DLD1 (cell line): Measurements from ENCODE around the gene QTRT2.

Experiments
- in situ Hi-C: cut with HindIII; loops from 2 replicates; pipeline ENCODE4 v1.10.0; 2017; ENCODE audit warnings: low sequenced_read_pairs

The QTRT2 gene

GRCh38 chr3:114120211-114120610 lies 63.7 kb downstream of the QTRT2 start:
- in situ Hi-C loops = no loop called here

DNA sequence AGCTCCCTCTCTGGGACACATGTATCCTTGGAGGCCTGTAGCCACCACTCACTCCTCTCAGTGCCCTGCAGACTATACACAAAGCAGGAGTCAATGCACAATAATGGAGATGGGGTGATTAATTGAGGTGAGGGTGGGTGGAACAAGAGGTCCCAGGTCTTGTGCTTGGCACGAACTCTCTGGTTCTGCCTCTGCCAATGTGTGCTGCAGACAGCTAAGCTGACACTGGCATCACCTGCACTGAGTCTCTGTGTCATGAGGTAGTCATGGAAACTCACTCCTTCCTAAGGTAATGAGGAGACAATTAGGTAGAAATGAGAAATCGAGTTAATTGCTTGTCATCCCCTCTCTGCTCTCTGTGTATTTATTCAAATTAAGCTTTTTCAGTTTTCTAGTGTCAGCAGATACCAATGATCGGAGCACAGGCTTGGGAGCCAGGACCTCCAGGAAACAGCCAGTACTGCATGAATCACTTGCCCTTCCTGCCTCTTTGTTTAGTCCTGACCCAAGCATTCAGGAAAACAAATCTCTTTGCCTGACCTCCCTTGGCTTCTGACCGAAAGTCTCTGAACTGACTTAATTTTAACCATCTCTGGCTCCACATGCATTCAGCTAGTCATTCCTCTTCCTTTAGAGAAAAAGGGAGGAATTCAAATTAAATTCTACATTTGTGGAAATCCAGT lies 65.6 kb downstream of the QTRT2 start:
- in situ Hi-C loops = no loop called here

- in situ Hi-C loops = no loop called here
Observed at GRCh38 chr3:114126461-114126860, 69.9 kb downstream of the QTRT2 start.

- in situ Hi-C loops = no loop called here
Observed at GRCh38 chr3:114127517-114127916, 71.0 kb downstream of the QTRT2 start.

DNA sequence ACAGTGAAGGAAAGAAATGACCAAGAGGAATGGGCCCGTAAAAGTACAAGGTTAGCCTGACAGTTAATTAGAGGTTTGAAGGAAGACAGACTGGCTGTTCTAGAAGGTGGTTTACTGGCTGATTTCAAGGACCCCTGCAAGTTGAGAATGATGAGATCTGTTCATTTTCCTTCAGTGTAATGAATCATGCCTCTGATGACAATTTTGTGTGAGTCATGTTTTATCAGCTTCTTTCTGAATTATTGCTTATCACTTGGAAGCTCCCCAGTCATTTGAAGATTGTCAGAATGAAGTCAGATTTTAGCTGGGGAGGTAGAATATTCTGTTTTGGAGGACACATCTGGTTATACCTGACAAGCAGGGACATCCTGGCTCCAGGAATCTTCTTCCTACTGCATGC lies 71.7 kb downstream of the QTRT2 start:
- in situ Hi-C loops = no loop called here

DNA sequence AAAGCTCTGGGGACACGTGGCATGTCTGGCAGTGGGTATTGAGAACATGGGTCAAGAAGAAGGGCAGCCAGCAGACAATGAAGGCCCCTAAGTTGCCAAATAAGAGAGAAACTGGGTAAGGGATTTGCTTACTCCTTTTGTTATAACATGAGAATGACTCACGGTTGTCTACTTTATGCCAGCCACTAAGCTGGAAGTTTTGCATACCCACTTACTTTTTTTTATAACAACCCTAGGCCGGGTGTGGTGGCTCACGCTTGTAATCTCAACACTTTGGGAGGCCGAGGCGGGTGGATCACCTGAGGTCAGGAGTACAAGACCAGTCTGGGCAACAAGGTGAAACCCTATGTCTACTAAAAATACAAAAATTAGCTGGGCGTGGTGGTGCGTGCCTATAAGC lies 72.3 kb downstream of the QTRT2 start:
- in situ Hi-C loops = no loop called here

DNA sequence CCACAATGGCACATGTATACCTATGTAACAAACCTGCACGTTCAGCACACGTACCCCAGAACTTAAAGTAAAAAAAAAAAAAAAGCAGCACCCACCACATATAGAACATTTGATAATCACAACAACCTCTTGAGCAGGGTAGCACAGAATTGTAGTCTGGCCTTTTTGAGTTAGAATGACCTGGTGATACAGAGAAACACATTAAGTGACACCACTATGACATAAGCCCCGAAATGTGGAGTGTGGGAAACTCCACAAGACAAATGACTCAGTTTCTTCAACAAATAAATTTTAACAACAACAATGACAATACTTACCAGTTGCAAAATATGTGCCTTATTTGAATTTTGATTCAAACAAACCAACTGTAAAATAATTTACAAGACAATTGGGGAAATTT lies 76.0 kb downstream of the QTRT2 start:
- in situ Hi-C loops = no loop called here

DNA sequence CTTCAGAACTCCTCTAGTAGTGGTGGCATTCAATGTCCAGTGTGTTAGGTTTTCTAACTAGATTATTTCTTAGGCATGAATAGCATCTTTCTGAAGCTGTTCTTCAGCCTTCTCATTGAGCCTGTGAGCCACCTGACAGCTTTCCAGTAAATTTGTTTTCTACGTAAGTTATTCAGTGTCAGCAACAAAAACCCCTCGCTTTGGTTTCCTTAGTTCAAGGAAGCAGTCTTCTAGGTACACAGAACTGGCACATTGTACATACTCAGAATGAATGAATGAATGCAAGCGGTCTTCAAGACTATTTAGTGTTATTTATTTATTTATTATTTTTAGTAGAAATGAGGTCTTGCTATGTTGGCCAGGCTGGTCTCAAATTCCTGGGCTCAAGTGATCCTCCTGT lies 77.4 kb downstream of the QTRT2 start:
- in situ Hi-C loops = no loop called here
